Panc1 (cell line): ENCODE results near the gene TPRG1L. TPM values are rescaled to one million over a fixed set of nuclear protein-coding genes. Genes with fewer than 3 reads are reported as not detected.

Source experiments
- ATAC-seq: fragments of 200-7000 bp; cut with Tn5 transposase; 2 replicates; pipeline ENCODE4 v1.9.1; 2020; ENCODE audit warnings: mild to moderate bottlenecking, moderate library complexity
- BruUV-seq: library from RNA; stranded (reverse); fragments of 400-500 nt; replicated peaks from 2 replicates; lab custom pipeline; 2021; lab: Mats Ljungman, UMichigan
- CTCF ChIA-PET: fragments of 300-600 bp; sonication (Branson Sonifier 250); formaldehyde crosslinking; loops from one replicate; lab custom pipeline; 2022; ENCODE audit warnings: antibody characterized with exemption; lab: Charles Lee
- POLR2A ChIA-PET: fragments of 300-600 bp; sonication (Branson Sonifier 250); formaldehyde crosslinking; loops from one replicate; lab custom pipeline; 2022; ENCODE audit warnings: antibody characterized with exemption; lab: Charles Lee
- DNase-seq: peaks from one replicate; pipeline ENCODE4 v3.0.0-alpha.2; 2010; ENCODE audit warnings: low read depth, low spot score
- H3K27ac ChIP-seq: 2 replicates; pipeline ENCODE4 v1.5.1; 2011; ENCODE audit warnings: mild to moderate bottlenecking, low read length, inconsistent platforms
- H3K27me3 ChIP-seq: fragments of 200-500 bp; sonication (Bioruptor generic); 2 replicates; pipeline ENCODE4 v1.6.0; 2014; ENCODE audit warnings: low read length, inconsistent platforms; ENCODE audit not compliant: control insufficient read depth, insufficient read depth
- H3K36me3 ChIP-seq: fragments of 200-500 bp; sonication (Bioruptor generic); 2 replicates; pipeline ENCODE4 v1.5.1; 2014; ENCODE audit warnings: inconsistent platforms, mild to moderate bottlenecking, low read length, moderate library complexity; ENCODE audit not compliant: control insufficient read depth, insufficient read depth
- H3K4me1 ChIP-seq: 2 replicates; pipeline ENCODE4 v1.5.1; 2011; ENCODE audit warnings: inconsistent platforms, mild to moderate bottlenecking, low read length, moderate library complexity; ENCODE audit not compliant: control insufficient read depth, insufficient read depth
- H3K4me3 ChIP-seq, 2 experiments: 2 replicates each; pipeline ENCODE4 v1.5.1; 2011 to 2012; ENCODE audit warnings: low read depth in 2 of 2, low read length in 2 of 2, mild to moderate bottlenecking in 2 of 2, inconsistent platforms in 1 of 2, moderate library complexity in 1 of 2
- H3K9me3 ChIP-seq: fragments of 200-500 bp; sonication (Bioruptor generic); 2 replicates; pipeline ENCODE4 v1.5.1; 2014; ENCODE audit warnings: low read depth, mild to moderate bottlenecking, inconsistent platforms, low read length, moderate library complexity; ENCODE audit not compliant: control insufficient read depth, insufficient read depth
- SIN3A ChIP-seq: IDR thresholded peaks from 2 replicates; pipeline ENCODE4 v1.6.1; 2012; ENCODE audit warnings: low read depth, mild to moderate bottlenecking, low read length, moderate library complexity, borderline replicate concordance; ENCODE audit not compliant: insufficient read depth
- in situ Hi-C: cut with HindIII; loops from 2 replicates; pipeline ENCODE4 v1.10.0; 2016; ENCODE audit warnings: low sequenced_read_pairs, low pct_unique_long_range_greater_than_20kb
- intact Hi-C: fragments of 100-400 bp; cut with micrococcal nuclease; formaldehyde crosslinking; loops from one replicate; pipeline ENCODE4 v1.10.0; 2022; ENCODE audit not compliant: unreplicated experiment
- total RNA-seq: library from RNA; stranded (reverse); gene quantifications from one replicate; pipeline ENCODE4 v1.2.1, GENCODE V29; 2021; ENCODE audit not compliant: unreplicated experiment
- TF ChIP-seq, protein P1 (sequence below), 2 experiments: IDR thresholded peaks; 2 replicates each; pipeline ENCODE4 v1.6.1; 2011 to 2012; ENCODE audit warnings: low read depth in 2 of 2, control low read depth in 1 of 2, low read length in 1 of 2, mild to moderate bottlenecking in 1 of 2, moderate library complexity in 1 of 2; ENCODE audit not compliant: insufficient read depth in 1 of 2
- TF ChIP-seq, protein P2 (sequence below): fragments of 450-650 bp; IDR thresholded peaks from 2 replicates; pipeline ENCODE4 v1.5.1; 2017; ENCODE audit warnings: mild to moderate bottlenecking

Gene TPRG1L
- total RNA-seq, 1 experiment from 2014 or later: 57.5 TPM

DNA sequence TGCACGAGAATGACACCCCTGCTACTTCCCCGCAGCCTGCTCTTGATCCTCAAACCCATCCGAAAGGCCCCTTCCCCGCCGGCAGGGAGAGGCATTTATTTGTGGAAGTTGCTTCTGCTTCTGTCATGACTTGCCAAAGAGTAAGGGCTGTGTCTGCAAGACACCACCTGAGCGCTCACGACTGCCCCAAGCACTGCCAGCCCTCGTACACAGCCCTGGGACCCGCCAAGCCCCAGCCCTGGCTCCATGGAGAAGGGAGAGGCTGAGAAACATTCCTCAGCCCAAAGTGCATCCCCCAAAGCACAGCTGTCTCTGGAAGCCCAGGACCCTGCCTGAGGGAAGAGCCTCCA, 6.3 kb upstream of the TPRG1L start:
- no TSS peak for BruUV-seq
- H3K4me3 ChIP-seq: no peak overlapping the region
- in situ Hi-C loops (no loop called here), intact Hi-C loops (loop anchor here (2.0 kb wide), 1 partner anchor 166 kb away; no protein-coding TSS in a partner anchor)
- H3K27me3 ChIP-seq: no peaks in the 10 kb centered on the region
- DNase-seq (no peak), ATAC-seq (peak; percentile 20; the same call in 1 of the 2 replicates)
- TF ChIP-seq SIN3A: no peak
- TF ChIP-seq, protein P1, sequence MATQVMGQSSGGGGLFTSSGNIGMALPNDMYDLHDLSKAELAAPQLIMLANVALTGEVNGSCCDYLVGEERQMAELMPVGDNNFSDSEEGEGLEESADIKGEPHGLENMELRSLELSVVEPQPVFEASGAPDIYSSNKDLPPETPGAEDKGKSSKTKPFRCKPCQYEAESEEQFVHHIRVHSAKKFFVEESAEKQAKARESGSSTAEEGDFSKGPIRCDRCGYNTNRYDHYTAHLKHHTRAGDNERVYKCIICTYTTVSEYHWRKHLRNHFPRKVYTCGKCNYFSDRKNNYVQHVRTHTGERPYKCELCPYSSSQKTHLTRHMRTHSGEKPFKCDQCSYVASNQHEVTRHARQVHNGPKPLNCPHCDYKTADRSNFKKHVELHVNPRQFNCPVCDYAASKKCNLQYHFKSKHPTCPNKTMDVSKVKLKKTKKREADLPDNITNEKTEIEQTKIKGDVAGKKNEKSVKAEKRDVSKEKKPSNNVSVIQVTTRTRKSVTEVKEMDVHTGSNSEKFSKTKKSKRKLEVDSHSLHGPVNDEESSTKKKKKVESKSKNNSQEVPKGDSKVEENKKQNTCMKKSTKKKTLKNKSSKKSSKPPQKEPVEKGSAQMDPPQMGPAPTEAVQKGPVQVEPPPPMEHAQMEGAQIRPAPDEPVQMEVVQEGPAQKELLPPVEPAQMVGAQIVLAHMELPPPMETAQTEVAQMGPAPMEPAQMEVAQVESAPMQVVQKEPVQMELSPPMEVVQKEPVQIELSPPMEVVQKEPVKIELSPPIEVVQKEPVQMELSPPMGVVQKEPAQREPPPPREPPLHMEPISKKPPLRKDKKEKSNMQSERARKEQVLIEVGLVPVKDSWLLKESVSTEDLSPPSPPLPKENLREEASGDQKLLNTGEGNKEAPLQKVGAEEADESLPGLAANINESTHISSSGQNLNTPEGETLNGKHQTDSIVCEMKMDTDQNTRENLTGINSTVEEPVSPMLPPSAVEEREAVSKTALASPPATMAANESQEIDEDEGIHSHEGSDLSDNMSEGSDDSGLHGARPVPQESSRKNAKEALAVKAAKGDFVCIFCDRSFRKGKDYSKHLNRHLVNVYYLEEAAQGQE (IDR thresholded peaks at IDR 0.05; ENCODE audit: insufficient read depth in 1 of 2, low read depth in 2 of 2, low read length in 1 of 2): no peak
- ChIA-PET POLR2A (no interaction called here), CTCF (interaction anchor here (0.9 to 2.2 kb wide), 8 partner anchors 20 to 166 kb away, joined by 3 to 24 read pairs (median 10); no protein-coding TSS in a partner anchor)
- no peaks in the 10 kb centered on the region for H3K9me3 ChIP-seq
- H3K4me1 ChIP-seq: peaks cover 17% of the 10 kb centered on the region
- no peaks in the 10 kb centered on the region for H3K36me3 ChIP-seq
- H3K27ac ChIP-seq: no peak overlapping the region

DNA sequence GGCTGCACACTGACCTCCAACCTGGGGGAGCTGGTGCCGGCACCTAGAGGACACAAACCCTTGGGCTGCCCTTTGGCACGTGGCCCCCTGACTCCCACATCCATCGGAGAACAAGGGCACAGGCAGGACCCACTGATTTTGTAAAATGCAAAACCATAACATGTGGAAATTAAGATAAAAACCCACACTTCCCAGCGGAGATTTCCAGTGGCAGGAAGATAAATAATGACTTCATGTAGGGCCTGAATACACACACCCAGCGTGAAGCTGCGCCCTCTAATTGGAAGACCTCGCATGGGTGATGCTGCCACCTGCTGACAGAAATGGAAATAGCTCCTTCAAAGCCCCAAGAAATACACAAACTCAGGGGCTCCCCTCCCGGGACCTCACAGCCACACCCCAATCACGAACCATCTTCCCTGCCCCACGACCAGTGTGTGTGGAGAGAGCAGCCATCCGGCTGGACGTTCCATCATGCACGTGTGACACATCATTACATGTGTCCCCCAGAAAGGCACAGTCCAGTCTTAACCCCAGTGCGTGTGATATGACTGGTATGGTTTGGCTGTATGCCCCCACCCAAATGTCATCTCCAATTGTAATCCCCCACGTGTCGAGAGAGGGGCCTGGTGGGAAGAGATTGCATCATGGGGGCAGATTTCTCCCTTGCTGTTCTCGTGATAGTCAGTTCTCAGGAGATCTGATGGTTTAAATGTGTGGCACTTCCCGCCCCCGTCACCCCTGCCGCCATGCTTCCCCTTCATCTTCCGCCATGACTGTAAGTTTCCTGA, 5.7 kb upstream of the TPRG1L start:
- H3K27ac ChIP-seq: no peak overlapping the region
- ATAC-seq (peak; percentile 78), DNase-seq (peak; percentile 46)
- TF ChIP-seq, protein P1 (IDR thresholded peaks at IDR 0.05; ENCODE audit: insufficient read depth in 1 of 2, low read depth in 2 of 2, low read length in 1 of 2): no peak
- TF ChIP-seq, protein P2, sequence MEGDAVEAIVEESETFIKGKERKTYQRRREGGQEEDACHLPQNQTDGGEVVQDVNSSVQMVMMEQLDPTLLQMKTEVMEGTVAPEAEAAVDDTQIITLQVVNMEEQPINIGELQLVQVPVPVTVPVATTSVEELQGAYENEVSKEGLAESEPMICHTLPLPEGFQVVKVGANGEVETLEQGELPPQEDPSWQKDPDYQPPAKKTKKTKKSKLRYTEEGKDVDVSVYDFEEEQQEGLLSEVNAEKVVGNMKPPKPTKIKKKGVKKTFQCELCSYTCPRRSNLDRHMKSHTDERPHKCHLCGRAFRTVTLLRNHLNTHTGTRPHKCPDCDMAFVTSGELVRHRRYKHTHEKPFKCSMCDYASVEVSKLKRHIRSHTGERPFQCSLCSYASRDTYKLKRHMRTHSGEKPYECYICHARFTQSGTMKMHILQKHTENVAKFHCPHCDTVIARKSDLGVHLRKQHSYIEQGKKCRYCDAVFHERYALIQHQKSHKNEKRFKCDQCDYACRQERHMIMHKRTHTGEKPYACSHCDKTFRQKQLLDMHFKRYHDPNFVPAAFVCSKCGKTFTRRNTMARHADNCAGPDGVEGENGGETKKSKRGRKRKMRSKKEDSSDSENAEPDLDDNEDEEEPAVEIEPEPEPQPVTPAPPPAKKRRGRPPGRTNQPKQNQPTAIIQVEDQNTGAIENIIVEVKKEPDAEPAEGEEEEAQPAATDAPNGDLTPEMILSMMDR: peak; percentile 93
- no peaks in the 10 kb centered on the region for H3K27me3 ChIP-seq
- H3K4me3 ChIP-seq: no peak overlapping the region
- ChIA-PET CTCF (interaction anchor here (0.5 to 2.2 kb wide), 11 partner anchors 11 to 166 kb away, joined by 3 to 24 read pairs (median 8); no protein-coding TSS in a partner anchor), POLR2A (no interaction called here)
- H3K36me3 ChIP-seq: no peaks in the 10 kb centered on the region
- intact Hi-C loops (loop anchor here (1.0 to 2.0 kb wide), 2 partner anchors 54 to 166 kb away; no protein-coding TSS in a partner anchor), in situ Hi-C loops (no loop called here)
- no TSS peak for BruUV-seq
- no peaks in the 10 kb centered on the region for H3K9me3 ChIP-seq
- peaks cover 14% of the 10 kb centered on the region for H3K4me1 ChIP-seq
